ENCODE data around the gene LMX1A.
A peak's percentile ranks its signal among the peaks of the same experiment; 100 is the strongest.

Gene LMX1A

DNA sequence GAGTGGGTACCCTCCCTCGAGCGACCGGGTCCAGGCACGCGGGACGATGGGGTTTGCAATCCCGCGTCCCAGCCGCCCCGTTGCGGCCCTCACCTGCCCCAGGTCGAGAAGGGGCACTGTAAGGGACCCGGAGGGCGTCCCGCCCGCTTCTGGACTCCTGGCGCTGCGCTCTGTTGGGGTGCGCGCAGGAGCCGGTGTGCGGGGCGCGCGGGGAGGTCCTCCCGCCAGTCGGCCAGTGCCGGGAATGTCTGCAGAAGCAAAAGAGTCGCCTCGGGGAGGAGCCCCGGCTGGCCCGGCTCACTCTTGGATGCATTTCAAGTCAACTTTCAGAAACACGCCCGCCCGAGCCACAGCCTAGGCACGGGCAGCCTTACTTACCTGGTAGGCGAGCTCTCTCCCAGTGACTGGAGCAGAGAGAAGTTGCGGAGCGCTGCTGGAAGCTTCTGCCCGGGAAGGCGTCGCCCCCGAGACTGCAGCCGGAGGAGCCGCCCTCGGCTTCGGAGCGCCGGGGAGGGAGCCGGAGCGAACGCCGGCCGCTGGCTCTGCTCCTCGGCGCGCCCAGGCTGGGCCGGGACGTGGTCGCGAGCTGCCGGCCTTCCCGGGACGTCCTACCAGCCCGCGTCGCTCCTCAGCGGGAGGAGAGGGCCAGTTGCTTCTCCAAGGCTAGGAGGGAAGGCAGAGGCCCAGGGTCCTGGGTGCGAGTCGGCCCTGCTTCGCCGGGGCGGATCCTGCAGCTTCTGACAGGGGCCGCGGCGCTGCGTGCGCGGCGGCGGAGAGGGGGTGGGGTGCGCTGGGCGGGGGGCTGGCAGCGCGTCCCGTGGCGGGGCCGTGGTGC is at the start of gene LMX1A:
LMX1A (minus strand) TSS at position 739 of the 835 bp plus-strand sequence. CDS start 1,156 bp downstream, outside the sequence.
- Histone ChIP-seq H3F3A (ENCODE audit: low read depth) (no peaks in the 10 kb centered on the region), H3K79me2 (ENCODE audit: insufficient read depth, low read length) (no peaks in the 10 kb centered on the region), H3K9ac (ENCODE audit: low read depth, low read length, poor library complexity, severe bottlenecking) (no peak within 1 kb of the TSS), H3K9me2 (replicated peaks; ENCODE audit: low read depth, low read length) (no peaks in the 10 kb centered on the region), H3K4me1 (ENCODE audit: insufficient read depth, low read length, poor library complexity, severe bottlenecking) (no peaks in the 10 kb centered on the region), H3K27me3 (ENCODE audit: insufficient read depth, low read length, poor library complexity, severe bottlenecking) (no peaks in the 10 kb centered on the region), H3K4me2 (ENCODE audit: low read depth, low read length, poor library complexity, severe bottlenecking) (no peak within 1 kb of the TSS), H2AFZ (ENCODE audit: low read length) (no peak within 1 kb of the TSS), H3K4me3 (ENCODE audit: low read length, poor library complexity, severe bottlenecking) (no peak within 1 kb of the TSS), H3K9me3 (ENCODE audit: insufficient read depth, low read depth, low read length) (no peaks in the 10 kb centered on the region), H4K20me1 (ENCODE audit: insufficient read depth, low read length, poor library complexity, severe bottlenecking) (no peaks in the 10 kb centered on the region), H3K36me3 (ENCODE audit: insufficient read depth, low read length) (no peaks in the 10 kb centered on the region)
- TF ChIP-seq, protein P1, sequence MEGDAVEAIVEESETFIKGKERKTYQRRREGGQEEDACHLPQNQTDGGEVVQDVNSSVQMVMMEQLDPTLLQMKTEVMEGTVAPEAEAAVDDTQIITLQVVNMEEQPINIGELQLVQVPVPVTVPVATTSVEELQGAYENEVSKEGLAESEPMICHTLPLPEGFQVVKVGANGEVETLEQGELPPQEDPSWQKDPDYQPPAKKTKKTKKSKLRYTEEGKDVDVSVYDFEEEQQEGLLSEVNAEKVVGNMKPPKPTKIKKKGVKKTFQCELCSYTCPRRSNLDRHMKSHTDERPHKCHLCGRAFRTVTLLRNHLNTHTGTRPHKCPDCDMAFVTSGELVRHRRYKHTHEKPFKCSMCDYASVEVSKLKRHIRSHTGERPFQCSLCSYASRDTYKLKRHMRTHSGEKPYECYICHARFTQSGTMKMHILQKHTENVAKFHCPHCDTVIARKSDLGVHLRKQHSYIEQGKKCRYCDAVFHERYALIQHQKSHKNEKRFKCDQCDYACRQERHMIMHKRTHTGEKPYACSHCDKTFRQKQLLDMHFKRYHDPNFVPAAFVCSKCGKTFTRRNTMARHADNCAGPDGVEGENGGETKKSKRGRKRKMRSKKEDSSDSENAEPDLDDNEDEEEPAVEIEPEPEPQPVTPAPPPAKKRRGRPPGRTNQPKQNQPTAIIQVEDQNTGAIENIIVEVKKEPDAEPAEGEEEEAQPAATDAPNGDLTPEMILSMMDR (conservative IDR thresholded peaks at IDR 0.05; ENCODE audit: low read length): no peak
- TF ChIP-seq EZH2phosphoT487 (IDR thresholded peaks at IDR 0.05; ENCODE audit: borderline replicate concordance): no peak

GRCh38 chr1:165403835-165404482 is 47.4 kb upstream of the LMX1A start:
- H3K9ac ChIP-seq (ENCODE audit: low read depth, low read length, poor library complexity, severe bottlenecking): no peak overlapping the region
- H3F3A ChIP-seq (ENCODE audit: low read depth): no peaks in the 10 kb centered on the region
- no peak for TF ChIP-seq EZH2phosphoT487 (IDR thresholded peaks at IDR 0.05; ENCODE audit: borderline replicate concordance)
- TF ChIP-seq, protein P1 (conservative IDR thresholded peaks at IDR 0.05; ENCODE audit: low read length): peak; percentile 78
- H4K20me1 ChIP-seq (ENCODE audit: insufficient read depth, low read length, poor library complexity, severe bottlenecking): no peaks in the 10 kb centered on the region
- H3K9me2 ChIP-seq (replicated peaks; ENCODE audit: low read depth, low read length): no peaks in the 10 kb centered on the region
- peaks cover 1% of the 10 kb centered on the region for H3K27me3 ChIP-seq (ENCODE audit: insufficient read depth, low read length, poor library complexity, severe bottlenecking)
- H3K4me2 ChIP-seq (ENCODE audit: low read depth, low read length, poor library complexity, severe bottlenecking): no peak overlapping the region
- no peaks in the 10 kb centered on the region for H3K79me2 ChIP-seq (ENCODE audit: insufficient read depth, low read length)
- no peak overlapping the region for H2AFZ ChIP-seq (ENCODE audit: low read length)
- no peaks in the 10 kb centered on the region for H3K9me3 ChIP-seq (ENCODE audit: insufficient read depth, low read depth, low read length)
- no peaks in the 10 kb centered on the region for H3K36me3 ChIP-seq (ENCODE audit: insufficient read depth, low read length)
- H3K4me1 ChIP-seq (ENCODE audit: insufficient read depth, low read length, poor library complexity, severe bottlenecking): no peaks in the 10 kb centered on the region
- no peak overlapping the region for H3K4me3 ChIP-seq (ENCODE audit: low read length, poor library complexity, severe bottlenecking)

DNA sequence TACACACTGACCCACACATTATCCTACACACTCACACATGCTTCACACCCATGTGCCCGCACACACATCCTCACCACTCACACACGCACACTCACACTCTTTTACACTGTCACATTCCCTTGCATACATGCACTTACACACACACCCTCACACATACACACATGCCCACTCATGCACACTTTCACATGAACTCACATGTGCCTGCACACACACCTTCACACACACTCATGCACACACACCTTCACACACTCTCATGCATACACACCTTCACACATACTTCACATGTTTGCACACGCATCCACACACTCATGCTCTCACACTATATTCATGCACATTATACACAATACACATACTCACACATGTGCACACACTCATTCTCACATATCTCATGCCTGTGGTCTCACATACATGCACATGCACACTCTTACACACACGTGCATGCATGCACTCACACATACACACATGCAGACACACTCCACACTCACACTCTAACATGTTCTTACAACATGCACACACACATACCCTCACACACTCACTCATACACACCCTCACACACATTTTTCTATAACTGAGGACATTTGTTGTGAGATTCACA is 46.1 kb upstream of the LMX1A start:
- no peak overlapping the region for H3K4me2 ChIP-seq (ENCODE audit: low read depth, low read length, poor library complexity, severe bottlenecking)
- no peaks in the 10 kb centered on the region for H3F3A ChIP-seq (ENCODE audit: low read depth)
- H3K27me3 ChIP-seq (ENCODE audit: insufficient read depth, low read length, poor library complexity, severe bottlenecking): peaks cover 12% of the 10 kb centered on the region
- H3K9ac ChIP-seq (ENCODE audit: low read depth, low read length, poor library complexity, severe bottlenecking): no peak overlapping the region
- no peaks in the 10 kb centered on the region for H3K4me1 ChIP-seq (ENCODE audit: insufficient read depth, low read length, poor library complexity, severe bottlenecking)
- H2AFZ ChIP-seq (ENCODE audit: low read length): no peak overlapping the region
- H4K20me1 ChIP-seq (ENCODE audit: insufficient read depth, low read length, poor library complexity, severe bottlenecking): no peaks in the 10 kb centered on the region
- no peak overlapping the region for H3K4me3 ChIP-seq (ENCODE audit: low read length, poor library complexity, severe bottlenecking)
- H3K79me2 ChIP-seq (ENCODE audit: insufficient read depth, low read length): no peaks in the 10 kb centered on the region
- no peaks in the 10 kb centered on the region for H3K9me2 ChIP-seq (replicated peaks; ENCODE audit: low read depth, low read length)
- TF ChIP-seq, protein P1 (conservative IDR thresholded peaks at IDR 0.05; ENCODE audit: low read length): no peak
- TF ChIP-seq EZH2phosphoT487 (IDR thresholded peaks at IDR 0.05; ENCODE audit: borderline replicate concordance): no peak
- no peaks in the 10 kb centered on the region for H3K9me3 ChIP-seq (ENCODE audit: insufficient read depth, low read depth, low read length)
- no peaks in the 10 kb centered on the region for H3K36me3 ChIP-seq (ENCODE audit: insufficient read depth, low read length)
